Activated T-cell treated with anti-CD3 and anti-CD28 coated beads, Interleukin-2, amount 50 U/mL, for 24 hours (primary cell): Measurements from ENCODE around the gene HYOU1.
"Not testable (repeated sequence)": the region's sequence is repeated elsewhere in the genome, so short reads cannot be mapped to it uniquely, and the experiment has no call there.

Source experiments
- DNase-seq: peaks from one replicate; pipeline ENCODE4 v3.0.0-alpha.2; 2020
- H3K27ac Mint-ChIP-seq: 2 replicates; pipeline ENCODE4 v1.8.0; 2020; ENCODE audit warnings: mild to moderate bottlenecking, mixed read lengths
- H3K27me3 Mint-ChIP-seq: 2 replicates; pipeline ENCODE4 v1.8.0; 2020; ENCODE audit warnings: mixed read lengths
- H3K36me3 Mint-ChIP-seq: 2 replicates; pipeline ENCODE4 v1.8.0; 2020; ENCODE audit warnings: low read depth, mixed read lengths
- H3K4me1 Mint-ChIP-seq: 2 replicates; pipeline ENCODE4 v1.8.0; 2020; ENCODE audit warnings: low read depth, mixed read lengths
- H3K4me3 Mint-ChIP-seq: 2 replicates; pipeline ENCODE4 v1.8.0; 2020; ENCODE audit warnings: mild to moderate bottlenecking, moderate library complexity, mixed read lengths
- H3K9me3 Mint-ChIP-seq: 2 replicates; pipeline ENCODE4 v1.8.0; 2020; ENCODE audit warnings: mixed read lengths

HYOU1 gene

DNA sequence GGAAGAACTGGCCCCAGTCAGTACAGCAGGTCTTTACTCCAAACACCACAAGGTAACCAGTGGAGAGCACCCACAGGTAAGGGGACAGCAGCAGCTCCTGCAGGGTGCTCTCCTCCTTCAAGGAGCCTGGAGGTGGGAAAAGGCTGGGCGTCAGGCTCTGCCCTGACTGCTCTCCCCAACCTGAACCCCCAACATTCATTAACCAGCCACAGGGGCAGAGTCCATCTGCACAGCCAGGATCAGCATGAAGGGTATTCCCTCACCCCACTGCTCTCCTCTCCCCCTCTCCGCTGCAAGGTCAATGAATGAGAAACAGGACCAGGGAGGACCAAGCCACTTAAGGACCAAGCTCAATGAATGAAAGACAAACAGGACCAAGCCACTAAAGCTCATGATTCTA, 30.0 kb downstream of the HYOU1 start:
- DNase-seq = no peak
- Mint-ChIP-seq H3K27me3 (no peaks in the 10 kb centered on the region), H3K4me3 (no peak overlapping the region), H3K4me1 (peaks cover 44% of the 10 kb centered on the region), H3K36me3 (peaks cover 78% of the 10 kb centered on the region), H3K27ac (no peak overlapping the region), H3K9me3 (no peaks in the 10 kb centered on the region)

GRCh38 chr11:119025978-119026766, 30.8 kb downstream of the HYOU1 start:
- H3K9me3 Mint-ChIP-seq = no peaks in the 10 kb centered on the region
- H3K36me3 Mint-ChIP-seq = peaks cover 86% of the 10 kb centered on the region

DNA sequence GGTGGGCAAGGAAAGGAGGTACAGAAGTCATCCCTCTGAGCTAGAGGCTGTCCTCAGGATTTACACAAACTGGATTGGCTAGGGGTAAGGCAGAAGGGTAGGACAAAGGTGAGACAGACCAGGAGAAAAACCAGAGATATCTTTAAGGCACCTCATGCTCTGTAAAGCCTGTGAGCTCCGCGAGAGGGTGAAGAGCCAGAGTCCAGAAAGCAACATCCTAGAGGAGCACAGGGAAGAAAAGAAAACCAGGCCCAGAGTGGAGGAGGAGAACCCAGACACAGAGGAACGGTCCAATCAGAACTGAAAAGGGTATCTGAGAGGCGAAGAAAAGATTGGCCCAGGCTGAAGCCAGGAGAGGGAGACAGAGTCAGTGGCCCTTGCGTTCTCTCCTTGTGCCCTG, 31.5 kb downstream of the HYOU1 start:
- H3K27ac Mint-ChIP-seq = peak overlapping the region; percentile 63
- DNase-seq = no peak
- no peak overlapping the region for H3K4me3 Mint-ChIP-seq
- H3K27me3 Mint-ChIP-seq = no peaks in the 10 kb centered on the region
- H3K9me3 Mint-ChIP-seq = no peaks in the 10 kb centered on the region
- H3K4me1 Mint-ChIP-seq = peaks cover 51% of the 10 kb centered on the region
- H3K36me3 Mint-ChIP-seq = peaks cover 91% of the 10 kb centered on the region

More at GRCh38 chr11:119025978-119026766, 30.8 kb downstream of the HYOU1 start:
- DNase-seq = no peak
- H3K27ac Mint-ChIP-seq = peak overlapping the region; percentile 63
- no peaks in the 10 kb centered on the region for H3K27me3 Mint-ChIP-seq
- H3K4me1 Mint-ChIP-seq = peaks cover 49% of the 10 kb centered on the region
- no peak overlapping the region for H3K4me3 Mint-ChIP-seq

- Mint-ChIP-seq H3K4me1 (peaks cover 55% of the 10 kb centered on the region), H3K36me3 (peaks cover 94% of the 10 kb centered on the region), H3K27me3 (no peaks in the 10 kb centered on the region), H3K9me3 (no peaks in the 10 kb centered on the region), H3K4me3 (no peak overlapping the region), H3K27ac (peak overlapping the region; percentile 63)
- no peak for DNase-seq
Measured at GRCh38 chr11:119025099-119025473, 31.9 kb downstream of the HYOU1 start.

DNA sequence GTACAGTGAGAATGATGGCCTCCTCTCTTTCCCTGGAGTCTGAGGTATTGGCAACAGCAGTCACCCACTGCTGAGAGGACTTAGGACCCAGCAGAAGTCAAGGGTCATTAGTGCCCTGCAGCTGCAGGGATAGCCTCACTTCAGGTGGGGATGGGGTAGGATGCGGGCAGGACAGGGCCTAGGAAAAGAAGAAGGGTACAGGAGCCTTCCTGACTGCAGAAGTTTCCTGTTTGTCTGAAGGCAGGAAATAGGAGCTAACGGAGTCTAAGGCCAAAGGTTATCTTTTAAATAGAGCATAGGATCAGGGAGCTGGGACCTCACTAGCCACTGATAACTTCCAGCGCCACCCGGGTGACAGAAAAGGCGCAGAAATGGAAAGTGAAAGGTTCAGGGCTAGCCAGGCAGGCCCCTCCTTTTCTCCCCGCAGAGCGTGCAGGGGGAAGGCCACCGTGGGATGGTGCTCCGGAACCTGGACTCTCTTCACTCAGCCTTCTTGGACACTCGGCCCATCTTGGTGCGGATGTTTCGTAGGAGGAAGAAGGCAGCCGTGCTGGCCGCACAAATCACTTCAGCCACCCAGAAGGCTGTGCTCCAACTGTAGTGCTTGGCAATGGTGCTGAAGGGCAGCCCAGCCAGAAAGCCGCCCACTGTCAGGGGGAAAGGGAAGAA, 32.4 kb downstream of the HYOU1 start:
- Mint-ChIP-seq H3K4me3 (no peak overlapping the region), H3K9me3 (no peaks in the 10 kb centered on the region), H3K27ac (peak overlapping the region; percentile 63), H3K36me3 (peaks cover 95% of the 10 kb centered on the region), H3K27me3 (no peaks in the 10 kb centered on the region), H3K4me1 (peaks cover 56% of the 10 kb centered on the region)
- DNase-seq = no peak

- Mint-ChIP-seq H3K27me3 (no peaks in the 10 kb centered on the region), H3K4me3 (no peak overlapping the region), H3K4me1 (peaks cover 49% of the 10 kb centered on the region), H3K36me3 (peaks cover 94% of the 10 kb centered on the region), H3K9me3 (no peaks in the 10 kb centered on the region), H3K27ac (peak overlapping the region; percentile 62)
- no peak for DNase-seq
Measured at GRCh38 chr11:119023741-119024140, 33.3 kb downstream of the HYOU1 start.

DNA sequence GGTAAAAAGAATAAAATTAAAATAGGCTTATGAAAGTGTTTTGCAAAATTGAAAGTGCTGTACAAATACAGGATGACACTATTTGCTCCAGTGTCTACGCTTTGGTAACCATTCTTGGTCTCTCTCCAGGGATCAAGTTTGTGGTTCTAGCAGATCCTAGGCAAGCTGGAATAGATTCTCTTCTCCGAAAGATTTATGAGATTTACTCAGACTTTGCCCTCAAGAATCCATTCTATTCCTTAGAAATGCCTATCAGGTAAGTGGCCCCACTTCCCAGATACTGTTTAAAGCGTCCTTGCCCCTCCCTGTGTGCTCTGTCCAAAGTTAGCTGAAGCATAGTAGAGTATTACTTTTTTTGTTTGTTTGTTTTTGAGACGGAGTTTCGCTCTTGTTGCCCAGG, 35.4 kb downstream of the HYOU1 start:
- H3K36me3 Mint-ChIP-seq = peaks cover 96% of the 10 kb centered on the region
- peaks cover 44% of the 10 kb centered on the region for H3K4me1 Mint-ChIP-seq
- no peaks in the 10 kb centered on the region for H3K27me3 Mint-ChIP-seq
- H3K27ac Mint-ChIP-seq = peak overlapping the region; percentile 79
- peak overlapping the region; percentile 95 for H3K4me3 Mint-ChIP-seq
- no peaks in the 10 kb centered on the region for H3K9me3 Mint-ChIP-seq
- no peak for DNase-seq

GRCh38 chr11:119019996-119020395, 37.0 kb downstream of the HYOU1 start:
- H3K36me3 Mint-ChIP-seq = peaks cover 96% of the 10 kb centered on the region

GRCh38 chr11:119018074-119018938, 38.7 kb downstream of the HYOU1 start, which contains the start of the genes RPS25 and TRAPPC4:
RPS25 (minus strand) TSS chr11:119018343; CDS start chr11:119018284, 59 bp downstream.
TRAPPC4 (plus strand) TSS chr11:119018766; CDS start chr11:119018796, 30 bp downstream.
- peak; percentile 94 for DNase-seq
- H3K4me3 Mint-ChIP-seq = peak within 1 kb of the TSS; percentile 95

More at GRCh38 chr11:119019996-119020395, 37.0 kb downstream of the HYOU1 start:
- DNase-seq = no peak
- Mint-ChIP-seq H3K9me3 (no peaks in the 10 kb centered on the region), H3K4me1 (peaks cover 61% of the 10 kb centered on the region), H3K4me3 (peak overlapping the region; percentile 95), H3K27ac (peak overlapping the region; percentile 100), H3K27me3 (no peaks in the 10 kb centered on the region)

DNA sequence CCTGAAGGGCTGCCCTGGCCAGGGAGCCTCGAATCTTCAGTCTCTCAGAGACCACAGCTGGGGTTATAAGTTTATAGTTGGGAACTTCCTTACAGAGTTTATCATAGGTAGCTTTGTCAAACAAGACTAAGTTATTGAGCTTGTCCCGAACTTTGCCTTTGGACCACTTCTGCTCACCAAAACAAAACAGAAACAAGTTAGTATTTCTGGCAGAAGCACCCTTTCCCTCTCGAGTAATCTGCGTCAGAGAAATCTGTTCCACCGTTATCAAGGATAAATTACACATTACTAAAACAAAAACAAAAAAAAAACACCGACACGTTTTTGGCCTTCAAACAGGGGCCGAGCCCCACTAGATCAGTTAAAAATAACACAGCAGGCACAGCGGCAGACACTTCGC, 39.6 kb downstream of the HYOU1 start:
- H3K9me3 Mint-ChIP-seq, DNase-seq, H3K27me3 Mint-ChIP-seq: not testable (repeated sequence)
- H3K36me3 Mint-ChIP-seq = peaks cover 99% of the 10 kb centered on the region
- peak overlapping the region; percentile 95 for H3K4me3 Mint-ChIP-seq
- H3K4me1 Mint-ChIP-seq = peaks cover 56% of the 10 kb centered on the region
- H3K27ac Mint-ChIP-seq = peak overlapping the region; percentile 100

More at GRCh38 chr11:119018074-119018938, 38.7 kb downstream of the HYOU1 start, which contains the start of the genes RPS25 and TRAPPC4:
- Mint-ChIP-seq H3K27me3 (no peaks in the 10 kb centered on the region), H3K4me1 (peaks cover 59% of the 10 kb centered on the region), H3K36me3 (peaks cover 96% of the 10 kb centered on the region), H3K27ac (peak within 1 kb of the TSS; percentile 100), H3K9me3 (no peaks in the 10 kb centered on the region)

DNA sequence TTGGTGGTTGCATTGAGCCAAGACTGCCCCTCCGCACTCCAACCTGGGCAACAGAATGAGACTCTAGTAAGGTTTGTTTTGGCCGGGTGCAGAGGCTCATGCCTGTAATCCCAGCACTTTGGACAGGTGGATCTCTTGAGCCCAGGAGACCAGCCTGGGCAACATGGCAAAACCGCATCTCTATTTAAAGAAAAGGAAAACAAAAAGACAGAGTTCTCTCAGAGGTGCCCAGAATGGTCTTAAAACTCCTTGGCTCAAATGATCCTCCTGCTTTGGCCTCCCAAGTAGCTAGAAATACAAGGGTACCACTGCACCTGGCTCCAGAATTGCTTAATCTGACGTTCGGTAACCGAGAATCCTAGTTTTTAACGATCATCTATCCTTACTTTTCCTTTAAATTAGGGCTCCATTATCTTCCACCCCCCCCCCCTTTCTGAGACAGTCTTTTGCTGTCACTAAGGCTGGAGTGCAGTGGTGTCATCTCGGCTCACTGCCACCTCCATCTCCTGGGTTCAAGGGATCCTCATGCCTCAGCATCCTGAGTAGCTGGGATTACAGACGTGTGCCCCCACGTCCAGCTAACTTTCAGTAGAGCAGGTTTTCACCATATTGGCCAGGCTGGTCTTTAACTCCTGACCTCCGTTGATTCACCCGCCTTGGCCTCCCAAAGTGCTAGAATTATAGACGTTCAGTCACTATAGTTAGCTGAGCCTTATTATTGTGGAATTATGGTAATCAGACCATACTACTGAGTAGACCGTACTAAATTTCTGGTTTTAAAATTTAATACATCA, 40.6 kb downstream of the HYOU1 start:
- DNase-seq = no peak
- Mint-ChIP-seq H3K27me3 (no peaks in the 10 kb centered on the region), H3K27ac (peak overlapping the region; percentile 100), H3K9me3 (no peaks in the 10 kb centered on the region), H3K4me1 (peaks cover 50% of the 10 kb centered on the region), H3K36me3 (peaks cover 97% of the 10 kb centered on the region), H3K4me3 (peak overlapping the region; percentile 95)

GRCh38 chr11:119015054-119015611, 41.9 kb downstream of the HYOU1 start:
- Mint-ChIP-seq H3K36me3 (peaks cover 97% of the 10 kb centered on the region), H3K4me1 (peaks cover 41% of the 10 kb centered on the region), H3K27me3 (no peaks in the 10 kb centered on the region), H3K27ac (peak overlapping the region; percentile 100), H3K9me3 (no peaks in the 10 kb centered on the region), H3K4me3 (peak overlapping the region; percentile 95)
- no peak for DNase-seq

DNA sequence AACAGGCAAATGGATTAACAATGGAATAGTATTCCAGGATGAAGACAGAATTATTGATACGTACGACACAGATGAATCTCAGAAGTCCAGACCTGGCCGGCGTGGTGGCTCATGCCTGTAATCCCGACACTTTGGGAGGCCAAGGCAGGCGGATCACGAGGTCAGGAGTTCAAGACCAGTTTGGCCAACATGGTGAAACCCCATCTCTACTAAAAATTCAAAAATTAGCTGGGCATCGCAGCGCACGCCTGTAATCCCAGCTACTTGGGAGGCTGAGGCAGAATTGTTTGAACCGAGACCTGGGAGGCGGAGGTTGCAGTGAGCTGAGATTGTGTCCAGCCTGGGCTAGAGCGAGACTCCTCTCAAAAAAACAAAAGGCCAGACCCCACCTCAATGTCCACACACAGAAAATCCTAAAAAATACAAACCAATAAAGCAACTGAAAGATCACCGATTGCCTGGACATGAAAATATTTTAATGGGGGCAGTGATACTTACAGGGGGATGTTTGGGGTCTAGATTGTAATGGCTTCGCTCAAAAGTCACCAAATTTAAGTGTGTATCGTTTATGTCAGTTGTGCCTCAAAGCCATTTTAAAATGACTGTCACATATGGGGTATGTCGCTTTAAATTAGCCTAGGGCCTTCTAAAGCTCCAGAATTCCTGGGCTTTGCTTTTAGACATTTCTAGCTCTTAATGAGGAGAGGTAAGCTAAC, 42.6 kb downstream of the HYOU1 start:
- Mint-ChIP-seq H3K4me1 (peaks cover 35% of the 10 kb centered on the region), H3K4me3 (peak overlapping the region; percentile 12), H3K9me3 (no peaks in the 10 kb centered on the region), H3K27ac (peak overlapping the region; percentile 100), H3K36me3 (peaks cover 97% of the 10 kb centered on the region), H3K27me3 (no peaks in the 10 kb centered on the region)
- DNase-seq = no peak
